ENCODE measurements around the gene MOB2. TPM values are rescaled to one million over a fixed set of nuclear protein-coding genes. Genes with fewer than 3 reads are reported as not detected.
A peak's percentile ranks its signal among the peaks of the same experiment; 100 is the strongest.

Gene MOB2
- total and polyA plus RNA-seq, 2 donors from 2014 or later = 50.7 to 51.7 TPM

- Histone ChIP-seq H3K4me1 (ENCODE audit: control insufficient read depth in 2 of 3, insufficient read depth in 2 of 3, low read depth in 1 of 3, low read length in 3 of 3) (peaks cover 0 to 14% (median 0%) of the 10 kb centered on the region in 3 donors), H3K27me3 (ENCODE audit: control insufficient read depth, insufficient read depth, low read length) (no peaks in the 10 kb centered on the region), H3K4me3 (ENCODE audit: low read length in 3 of 3) (no peak overlapping the region), H3K9ac (ENCODE audit: low read length in 3 of 3) (no peak overlapping the region), H3K9me3 (ENCODE audit: control insufficient read depth in 2 of 3, insufficient read depth in 1 of 3, low read length in 3 of 3) (no peaks in the 10 kb centered on the region), H3K27ac (ENCODE audit: low read depth in 2 of 2, low read length in 2 of 2) (no peak overlapping the region), H3K36me3 (ENCODE audit: control insufficient read depth in 2 of 3, insufficient read depth in 3 of 3, low read length in 3 of 3) (no peaks in the 10 kb centered on the region)
- intact Hi-C loops (cut with DNase I) = no loop called here
- FAIRE-seq (no peak), DNase-seq (peak in 1 of 5 donors; percentile 53)
- TF ChIP-seq, protein P1, sequence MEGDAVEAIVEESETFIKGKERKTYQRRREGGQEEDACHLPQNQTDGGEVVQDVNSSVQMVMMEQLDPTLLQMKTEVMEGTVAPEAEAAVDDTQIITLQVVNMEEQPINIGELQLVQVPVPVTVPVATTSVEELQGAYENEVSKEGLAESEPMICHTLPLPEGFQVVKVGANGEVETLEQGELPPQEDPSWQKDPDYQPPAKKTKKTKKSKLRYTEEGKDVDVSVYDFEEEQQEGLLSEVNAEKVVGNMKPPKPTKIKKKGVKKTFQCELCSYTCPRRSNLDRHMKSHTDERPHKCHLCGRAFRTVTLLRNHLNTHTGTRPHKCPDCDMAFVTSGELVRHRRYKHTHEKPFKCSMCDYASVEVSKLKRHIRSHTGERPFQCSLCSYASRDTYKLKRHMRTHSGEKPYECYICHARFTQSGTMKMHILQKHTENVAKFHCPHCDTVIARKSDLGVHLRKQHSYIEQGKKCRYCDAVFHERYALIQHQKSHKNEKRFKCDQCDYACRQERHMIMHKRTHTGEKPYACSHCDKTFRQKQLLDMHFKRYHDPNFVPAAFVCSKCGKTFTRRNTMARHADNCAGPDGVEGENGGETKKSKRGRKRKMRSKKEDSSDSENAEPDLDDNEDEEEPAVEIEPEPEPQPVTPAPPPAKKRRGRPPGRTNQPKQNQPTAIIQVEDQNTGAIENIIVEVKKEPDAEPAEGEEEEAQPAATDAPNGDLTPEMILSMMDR (IDR thresholded peaks at IDR 0.05; ENCODE audit: borderline replicate concordance, extremely low read depth, insufficient read depth) = no peak
Measured at GRCh38 chr11:1504138-1504537, 17.6 kb upstream of the MOB2 start.

- Histone ChIP-seq H3K9me3 (ENCODE audit: control insufficient read depth in 2 of 3, insufficient read depth in 1 of 3, low read length in 3 of 3) (no peaks in the 10 kb centered on the region), H3K4me3 (ENCODE audit: low read length in 3 of 3) (no peak overlapping the region), H3K4me1 (ENCODE audit: control insufficient read depth in 2 of 3, insufficient read depth in 2 of 3, low read depth in 1 of 3, low read length in 3 of 3) (peaks cover 0 to 14% (median 0%) of the 10 kb centered on the region in 3 donors), H3K9ac (ENCODE audit: low read length in 3 of 3) (no peak overlapping the region), H3K27me3 (ENCODE audit: control insufficient read depth, insufficient read depth, low read length) (no peaks in the 10 kb centered on the region), H3K36me3 (ENCODE audit: control insufficient read depth in 2 of 3, insufficient read depth in 3 of 3, low read length in 3 of 3) (no peaks in the 10 kb centered on the region), H3K27ac (ENCODE audit: low read depth in 2 of 2, low read length in 2 of 2) (no peak overlapping the region)
- DNase-seq = peak in 2 of 5 donors; percentile 30 to 64
- intact Hi-C loops (cut with DNase I) = no loop called here
- TF ChIP-seq, protein P1 (IDR thresholded peaks at IDR 0.05; ENCODE audit: borderline replicate concordance, extremely low read depth, insufficient read depth) = no peak
- no peak for FAIRE-seq
Measured at GRCh38 chr11:1503708-1504104, 17.1 kb upstream of the MOB2 start.

GRCh38 chr11:1502954-1503707, 16.6 kb upstream of the MOB2 start:
- no peak overlapping the region for H3K27ac ChIP-seq (ENCODE audit: low read depth in 2 of 2, low read length in 2 of 2)
- no peaks in the 10 kb centered on the region for H3K27me3 ChIP-seq (ENCODE audit: control insufficient read depth, insufficient read depth, low read length)
- H3K36me3 ChIP-seq (ENCODE audit: control insufficient read depth in 2 of 3, insufficient read depth in 3 of 3, low read length in 3 of 3) = no peaks in the 10 kb centered on the region
- H3K9ac ChIP-seq (ENCODE audit: low read length in 3 of 3) = no peak overlapping the region
- TF ChIP-seq, protein P1 (IDR thresholded peaks at IDR 0.05; ENCODE audit: borderline replicate concordance, extremely low read depth, insufficient read depth) = no peak
- peak in 2 of 5 donors; percentile 34 to 59 for DNase-seq
- FAIRE-seq = no peak
- no peak overlapping the region for H3K4me3 ChIP-seq (ENCODE audit: low read length in 3 of 3)
- H3K4me1 ChIP-seq (ENCODE audit: control insufficient read depth in 2 of 3, insufficient read depth in 2 of 3, low read depth in 1 of 3, low read length in 3 of 3) = peaks cover 0 to 14% (median 0%) of the 10 kb centered on the region in 3 donors
- H3K9me3 ChIP-seq (ENCODE audit: control insufficient read depth in 2 of 3, insufficient read depth in 1 of 3, low read length in 3 of 3) = no peaks in the 10 kb centered on the region
- intact Hi-C loops (cut with DNase I) = no loop called here

Measured in kidney (tissue), 14 donors.